LNCAP (cell line): ENCODE results near the gene GRK3.

ENCODE experiments used
- CTCF ChIP-seq: fragments of 450-650 bp; IDR thresholded peaks from 2 replicates; pipeline ENCODE4 v1.5.1; 2017; ENCODE audit warnings: mild to moderate bottlenecking

GRK3 gene

GRCh38 chr22:25572708-25573171 lies 8.3 kb downstream of the GRK3 start:
- no peak for TF ChIP-seq CTCF

GRCh38 chr22:25573841-25574240 lies 9.4 kb downstream of the GRK3 start:
- no peak for TF ChIP-seq CTCF

GRCh38 chr22:25574736-25575135 lies 10.3 kb downstream of the GRK3 start:
- TF ChIP-seq CTCF, result no peak

- no peak for TF ChIP-seq CTCF
These were observed 18.5 kb downstream of the GRK3 start for GRCh38 chr22:25582946-25583345.

GRCh38 chr22:25598609-25599008 lies 34.1 kb downstream of the GRK3 start:
- no peak for TF ChIP-seq CTCF

- no peak for TF ChIP-seq CTCF
These were observed 38.0 kb downstream of the GRK3 start for GRCh38 chr22:25602445-25602844.

GRCh38 chr22:25602916-25603315 lies 38.4 kb downstream of the GRK3 start:
- TF ChIP-seq CTCF, result no peak

GRCh38 chr22:25621986-25622385 lies 57.5 kb downstream of the GRK3 start:
- no peak for TF ChIP-seq CTCF
